GM18498 (cell line): ENCODE data around the gene TTLL8.

ENCODE experiments used
- ATAC-seq: cut with Tn5 transposase; IDR thresholded peaks from one replicate; pipeline ENCODE4 v1.9.1; 2021; ENCODE audit warnings: mild to moderate bottlenecking, moderate library complexity; ENCODE audit not compliant: unreplicated experiment

TTLL8 gene

DNA sequence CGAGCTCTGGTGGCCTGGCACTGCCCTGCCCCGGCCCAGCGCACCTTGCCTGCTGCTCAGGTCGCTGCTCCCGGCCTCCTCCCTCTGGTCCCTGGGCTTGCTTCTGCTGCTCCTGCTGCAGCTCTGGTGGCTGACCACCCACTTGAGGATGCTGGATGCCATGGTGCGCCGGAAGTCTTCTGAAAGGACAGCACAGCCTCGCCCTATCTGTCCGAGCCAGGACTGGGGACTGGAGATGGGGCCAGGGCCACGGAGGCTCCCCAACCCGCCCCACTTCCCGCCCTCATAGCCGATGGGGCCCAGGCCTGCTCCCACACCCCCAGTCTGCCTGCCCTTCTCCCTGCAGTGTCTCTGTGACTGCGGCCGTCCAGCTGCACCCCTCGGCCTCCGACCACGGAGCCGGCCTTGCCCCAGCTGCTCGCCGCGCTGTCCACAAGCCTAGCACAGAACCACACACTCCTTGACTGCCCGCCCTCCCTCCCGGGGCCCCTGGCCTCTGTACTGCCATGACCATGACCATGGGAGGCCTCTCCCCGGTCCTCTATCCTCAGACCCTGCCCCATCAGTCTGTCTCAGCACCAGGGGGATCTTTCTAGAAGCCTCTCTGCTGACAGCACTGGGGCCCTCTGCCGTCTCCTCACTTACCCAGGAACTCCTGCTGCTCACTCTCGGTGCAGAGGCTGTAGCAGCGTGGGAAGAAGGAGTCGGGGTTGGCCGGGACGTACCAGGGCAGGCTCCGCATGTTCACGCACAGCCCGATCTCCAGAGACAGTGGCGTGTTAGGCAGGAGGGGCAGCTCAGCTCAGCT is 12.7 kb downstream of the TTLL8 start:
- no peak for ATAC-seq

DNA sequence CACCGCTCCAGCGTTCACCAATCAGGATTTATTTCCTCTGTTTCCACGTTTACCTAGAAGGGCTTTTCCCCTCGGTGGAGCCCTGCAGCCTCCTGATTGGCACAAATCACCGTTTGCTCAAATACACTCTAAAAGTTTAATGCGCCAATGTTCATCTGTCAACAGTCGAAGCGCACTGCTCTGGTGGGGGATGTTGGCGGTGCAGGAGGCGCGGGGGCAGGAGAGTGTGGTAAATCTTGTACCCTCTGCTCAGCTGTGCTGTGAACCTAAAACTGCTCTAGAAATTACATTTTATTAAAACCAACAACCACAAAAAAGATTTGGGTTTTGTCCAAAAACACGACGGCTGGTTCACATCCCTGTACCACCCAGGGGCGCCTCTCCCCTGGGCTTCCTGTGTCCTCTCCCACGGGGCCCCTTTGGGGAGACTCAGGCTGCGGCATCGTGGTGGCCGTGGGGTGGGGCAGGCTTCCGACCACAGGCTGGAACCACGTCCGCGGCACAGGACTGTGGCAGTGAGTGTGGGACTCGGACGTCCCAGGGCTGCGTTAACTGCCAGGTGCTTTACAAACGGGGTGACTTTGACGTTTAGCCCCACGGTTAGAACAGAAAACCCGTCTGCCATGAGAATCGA is 13.5 kb downstream of the TTLL8 start:
- ATAC-seq = no peak

DNA sequence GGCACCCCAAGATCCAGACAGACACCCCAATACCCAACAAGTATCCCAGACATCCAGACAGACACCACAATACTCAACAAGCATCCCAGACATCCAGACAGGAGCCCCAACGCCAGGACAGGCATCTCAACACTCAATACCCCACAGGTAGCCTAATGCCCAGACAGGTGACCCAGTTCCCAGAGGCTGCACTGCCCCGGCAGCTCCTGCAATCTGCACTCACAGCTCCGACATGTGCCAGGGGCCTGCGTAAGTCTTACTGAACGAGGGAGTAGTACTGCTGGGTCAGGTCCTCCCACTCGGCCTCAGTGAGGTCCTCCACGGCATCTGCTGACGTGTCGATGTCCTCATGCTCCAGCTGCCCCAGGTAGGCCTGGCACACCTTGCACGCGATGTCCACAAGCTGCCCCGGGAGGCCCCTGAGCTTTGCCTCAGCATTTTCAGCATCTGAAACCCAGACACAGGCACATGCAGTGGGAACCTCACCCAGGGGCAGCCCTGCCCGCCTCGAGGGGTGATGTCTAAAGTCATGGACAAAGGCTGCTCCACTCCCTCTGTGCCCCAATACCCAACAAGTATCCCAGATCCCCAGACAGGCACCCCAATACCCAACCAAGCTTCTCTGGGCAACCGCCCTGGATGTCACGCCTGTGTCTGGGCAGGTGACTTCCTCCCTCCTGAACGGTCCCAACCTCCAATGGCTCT is 16.6 kb downstream of the TTLL8 start:
- ATAC-seq = no peak

DNA sequence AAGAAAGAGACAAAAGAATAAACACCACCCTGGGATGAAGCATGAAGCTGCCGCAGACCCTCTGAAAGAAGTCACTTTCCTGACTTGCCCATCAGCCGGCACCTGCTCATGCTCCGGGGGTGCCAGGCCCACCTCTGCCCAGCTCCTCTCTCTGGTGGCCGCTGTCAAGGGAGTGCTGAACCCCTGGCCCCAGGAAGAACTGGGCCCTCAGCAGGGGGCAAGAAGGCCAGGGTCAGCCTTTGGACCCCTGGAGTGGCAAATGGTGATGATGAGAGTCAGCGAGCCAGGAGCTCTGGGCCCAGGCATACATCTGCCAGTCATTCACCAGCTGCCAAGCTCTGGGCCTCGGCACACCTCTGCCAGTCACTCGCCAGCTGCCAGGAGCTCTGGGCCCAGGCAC is 17.4 kb downstream of the TTLL8 start:
- no peak for ATAC-seq

DNA sequence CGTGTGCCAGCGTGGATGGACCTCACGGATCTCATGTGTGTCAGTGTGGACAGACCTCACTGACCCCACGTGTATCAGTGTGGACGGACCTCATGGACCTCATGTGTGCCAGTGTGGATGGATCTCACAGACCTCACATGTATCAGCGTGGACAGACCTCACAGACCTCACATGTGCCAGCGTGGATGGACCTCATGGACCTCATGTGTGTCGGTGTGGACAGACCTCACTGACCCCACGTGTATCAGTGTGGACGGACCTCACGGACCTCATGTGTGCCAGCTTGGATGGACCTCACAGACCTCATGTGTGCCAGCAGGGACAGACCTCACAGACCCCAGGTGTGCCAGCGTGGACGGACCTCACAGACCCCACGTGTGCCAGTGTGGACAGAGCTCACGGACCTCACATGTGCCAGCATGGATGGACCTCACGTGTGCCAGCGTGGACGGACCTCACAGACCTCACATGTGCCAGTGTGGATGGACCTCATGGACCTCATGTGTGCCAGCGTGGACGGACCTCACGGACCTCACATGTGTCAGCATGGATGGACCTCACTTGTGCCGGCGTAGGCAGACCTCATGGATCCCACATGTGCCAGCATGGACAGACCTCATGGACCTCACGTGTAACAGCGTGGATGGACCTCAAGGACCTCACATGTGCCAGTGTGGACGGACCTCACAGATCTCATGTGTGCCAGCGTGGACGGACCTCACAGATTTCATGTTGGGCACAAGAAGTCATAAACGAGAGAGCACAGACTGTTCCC is 18.2 kb downstream of the TTLL8 start:
- ATAC-seq = no peak

DNA sequence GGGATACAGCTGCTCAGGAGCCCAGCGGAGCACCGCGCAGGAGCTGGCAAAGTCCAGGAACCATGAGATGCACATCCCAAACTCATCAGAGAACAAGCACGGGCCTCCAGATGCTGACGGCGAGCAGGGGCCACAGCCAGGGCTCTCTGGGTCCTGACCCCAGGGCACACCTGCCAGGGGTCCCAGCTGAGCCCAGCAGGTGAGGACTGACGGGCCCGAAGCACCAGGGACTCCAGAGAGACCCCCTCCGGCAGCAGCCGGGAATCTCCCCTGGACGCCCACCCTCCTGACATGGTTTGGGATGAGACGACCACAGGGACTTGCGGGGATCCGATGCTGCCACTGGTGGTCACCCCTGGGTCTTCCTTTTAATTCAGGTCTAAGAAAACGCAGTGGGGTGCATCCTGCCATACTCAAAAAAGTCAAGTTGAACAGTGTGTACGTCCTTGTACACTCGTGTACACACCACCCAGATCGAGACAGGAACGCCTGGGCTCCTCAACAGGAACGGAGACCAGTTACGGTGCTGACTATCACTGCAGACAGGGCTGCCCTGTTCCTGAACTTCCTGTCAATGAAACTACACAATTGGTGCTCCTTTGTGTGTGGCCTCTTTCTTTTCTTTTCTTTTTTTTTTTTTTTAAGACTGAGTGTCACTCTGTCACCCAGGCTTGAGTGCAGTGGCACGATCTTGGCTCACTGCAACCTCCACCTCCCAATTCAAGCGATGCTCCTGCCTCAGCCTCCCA is 21.9 kb downstream of the TTLL8 start:
- no peak for ATAC-seq

DNA sequence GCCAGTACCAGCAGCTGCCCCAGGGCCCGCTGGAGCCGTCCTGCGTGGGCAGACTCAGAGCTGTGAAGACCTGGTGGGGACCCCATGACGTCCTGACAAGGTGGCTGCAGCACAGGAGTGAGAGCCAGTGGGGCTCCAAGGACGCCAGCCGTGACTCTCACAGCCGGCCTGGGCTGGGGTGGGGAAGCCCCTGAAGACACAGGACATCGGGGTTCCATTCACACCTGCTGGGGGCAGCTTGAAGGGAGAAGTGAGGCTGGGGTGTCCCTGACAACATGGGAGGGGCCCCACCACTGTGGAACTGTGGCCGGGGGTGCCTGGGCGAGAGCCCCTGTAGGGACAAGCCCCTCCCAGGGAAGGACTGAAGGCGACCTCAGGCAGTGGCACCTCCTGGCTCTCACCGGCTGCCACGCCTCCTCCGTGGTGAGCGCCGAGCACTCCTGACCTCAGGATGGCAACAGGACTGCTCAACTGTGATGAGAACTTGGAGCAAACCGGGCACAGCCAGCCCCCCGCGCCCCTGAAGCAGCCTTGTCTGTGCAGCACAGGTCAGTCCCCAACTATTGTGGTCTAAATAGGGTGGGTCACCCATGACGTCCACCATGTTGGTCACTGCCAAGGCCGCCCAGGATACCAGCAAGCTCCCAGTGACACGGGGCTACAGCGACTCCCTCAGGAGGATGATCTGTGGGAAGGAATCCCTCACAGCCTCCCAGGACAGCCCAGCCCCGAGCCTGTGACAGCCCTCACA is 22.8 kb downstream of the TTLL8 start:
- no peak for ATAC-seq

DNA sequence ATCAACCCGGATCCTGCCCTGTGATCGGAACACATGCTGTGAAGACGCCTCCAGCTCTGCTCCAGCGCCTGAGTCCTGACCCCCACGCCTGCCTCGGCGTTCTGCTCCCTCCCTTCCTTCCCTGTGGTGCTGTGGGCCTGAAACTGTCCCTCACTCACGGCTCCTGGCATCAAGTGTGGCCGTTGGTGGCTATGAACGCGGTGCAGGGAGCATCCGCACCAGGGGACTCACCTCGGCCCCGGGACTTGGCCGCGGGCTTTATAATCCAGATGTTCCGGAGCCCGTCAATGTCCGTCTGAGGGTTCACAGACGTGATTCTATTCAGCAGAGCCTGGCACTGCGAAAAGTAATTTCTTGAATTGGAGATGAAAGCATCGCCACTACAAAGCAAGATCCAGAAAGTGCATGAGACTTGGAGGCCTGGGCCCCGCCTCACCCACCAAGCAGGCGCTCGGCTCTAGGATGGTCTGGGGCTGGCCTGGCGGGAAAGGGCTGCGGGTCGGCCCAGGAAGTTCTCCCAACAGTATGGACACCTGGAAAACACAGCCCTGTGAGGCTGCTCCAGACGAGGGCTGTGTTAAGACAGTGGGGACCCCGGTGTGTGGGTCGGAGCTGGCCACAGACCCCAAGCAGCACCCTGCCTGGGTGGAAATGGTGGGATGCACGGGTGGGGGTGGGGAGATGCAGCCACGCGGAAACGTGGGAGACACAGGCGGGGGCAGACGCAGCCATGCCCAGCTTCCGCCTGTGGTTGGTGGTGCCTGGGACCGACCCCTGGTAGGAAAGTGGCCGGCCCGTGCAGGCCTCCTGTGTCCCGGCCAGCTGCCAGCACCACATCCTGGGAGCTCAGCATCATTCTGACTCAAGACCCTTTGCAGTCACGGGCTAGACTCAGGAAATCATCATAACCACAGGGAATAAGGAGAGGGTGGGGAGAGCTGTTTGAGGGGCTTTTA is 23.7 kb downstream of the TTLL8 start:
- ATAC-seq = no peak

DNA sequence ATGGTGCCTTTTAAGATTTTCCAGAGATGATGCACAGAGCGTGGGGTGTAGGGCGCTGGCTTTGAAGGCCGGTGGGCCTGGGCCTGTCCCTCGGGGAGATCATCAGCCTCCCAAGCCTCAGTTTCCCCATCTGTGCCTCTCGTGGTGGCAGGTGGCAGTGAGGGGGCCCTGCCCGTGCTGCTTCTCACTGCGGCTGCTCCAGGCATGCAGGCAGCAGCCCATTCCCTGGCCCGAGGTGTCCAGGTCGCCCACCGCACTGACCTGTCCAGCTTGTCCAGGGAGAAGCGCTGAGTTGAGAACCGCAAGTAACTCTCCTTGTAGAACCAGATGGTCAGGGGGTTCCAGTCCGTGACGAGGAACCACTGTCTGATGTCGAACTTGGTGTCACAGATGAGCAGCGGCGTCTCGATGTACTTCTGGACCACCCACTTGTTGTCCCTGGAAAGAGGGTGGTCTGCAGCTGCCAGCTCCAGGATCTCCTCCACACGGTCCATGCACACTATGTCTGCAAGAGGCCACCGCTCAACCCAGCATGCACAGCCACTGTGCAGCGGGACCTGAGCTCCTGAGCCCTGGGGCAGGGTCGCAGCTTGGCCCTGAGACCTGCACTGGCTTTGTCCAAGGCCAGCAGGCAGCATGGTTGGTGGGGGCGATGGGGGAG is 25.0 kb downstream of the TTLL8 start:
- ATAC-seq = no peak

DNA sequence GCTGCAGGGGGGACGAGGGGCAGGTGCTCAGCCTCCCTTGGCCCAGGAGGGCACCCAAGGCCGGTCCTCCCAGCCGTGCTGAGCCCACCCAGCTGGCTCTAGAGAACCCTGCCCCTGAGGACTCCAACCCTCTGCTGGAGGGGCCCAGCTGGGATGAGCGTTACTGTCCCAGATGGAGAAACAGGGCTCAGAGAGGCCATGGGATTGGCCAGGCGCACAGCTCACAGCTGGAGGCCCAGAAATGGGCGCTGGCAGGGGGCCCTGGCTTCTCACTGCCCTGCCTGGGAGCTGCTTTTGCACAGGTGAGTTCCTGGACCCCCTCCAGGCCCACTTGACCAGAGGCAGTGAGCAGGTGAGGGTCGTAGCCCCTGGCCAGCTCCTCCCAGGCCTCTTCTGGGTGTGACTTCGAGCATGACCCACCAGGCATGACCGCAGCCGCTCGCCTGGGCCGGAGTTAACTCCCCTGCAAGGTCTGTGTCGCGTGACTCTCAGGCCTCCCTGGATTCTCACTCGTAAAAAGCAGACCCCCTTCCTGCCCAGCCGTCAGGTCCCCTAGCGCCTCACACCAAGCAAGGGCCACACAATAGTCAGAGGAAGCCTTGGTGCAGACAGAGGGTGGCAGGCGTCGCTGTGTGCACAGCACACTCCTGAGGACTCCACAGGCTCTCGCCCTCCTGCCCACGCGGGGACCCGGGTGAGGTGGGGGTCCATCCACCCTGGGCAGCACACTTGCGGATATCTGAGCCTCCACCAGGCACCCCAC is 25.8 kb downstream of the TTLL8 start:
- ATAC-seq = no peak

DNA sequence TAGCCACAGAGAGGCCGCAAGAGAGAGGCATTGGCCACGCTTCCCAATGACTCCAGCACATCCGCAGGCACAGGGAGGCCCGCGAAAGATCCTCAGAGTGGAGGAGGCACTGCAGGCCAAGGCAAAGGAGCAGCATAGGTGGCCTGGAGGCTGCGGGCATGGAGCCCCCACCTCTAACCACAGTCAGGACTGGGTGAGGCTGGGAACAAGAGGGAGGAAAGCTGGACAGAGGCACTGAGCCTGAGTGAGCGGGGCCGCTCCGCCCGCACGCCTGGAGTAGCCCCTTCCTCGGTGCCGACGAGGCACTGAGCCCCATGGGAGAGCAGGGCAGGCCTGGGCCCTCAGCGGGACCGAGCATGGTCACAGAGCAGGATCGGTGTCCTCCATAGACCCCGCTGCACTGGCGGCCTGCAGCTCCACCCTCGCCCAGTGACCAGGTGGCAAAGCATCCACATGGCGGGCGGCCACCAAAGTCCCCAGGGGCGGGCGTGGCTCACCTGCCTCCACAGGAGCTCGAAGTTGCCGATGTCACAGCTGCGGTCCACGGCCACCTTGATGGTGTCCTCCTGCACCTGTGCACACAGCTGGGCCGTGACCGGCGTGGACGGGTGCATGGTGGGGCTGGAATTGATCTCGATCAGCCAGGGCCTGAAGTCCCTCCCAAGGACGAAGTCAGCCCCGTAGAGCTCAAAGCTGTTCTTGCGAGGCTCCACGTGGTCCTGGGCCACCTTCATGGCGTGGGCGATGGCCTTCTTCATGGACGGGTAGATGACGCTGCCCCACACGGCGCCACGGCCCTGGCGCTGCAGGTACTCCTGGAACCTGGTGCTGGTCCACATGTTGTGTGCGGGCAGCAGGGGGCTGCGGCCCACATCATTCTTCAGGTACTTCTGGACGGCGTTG is 26.7 kb downstream of the TTLL8 start:
- ATAC-seq = no peak

DNA sequence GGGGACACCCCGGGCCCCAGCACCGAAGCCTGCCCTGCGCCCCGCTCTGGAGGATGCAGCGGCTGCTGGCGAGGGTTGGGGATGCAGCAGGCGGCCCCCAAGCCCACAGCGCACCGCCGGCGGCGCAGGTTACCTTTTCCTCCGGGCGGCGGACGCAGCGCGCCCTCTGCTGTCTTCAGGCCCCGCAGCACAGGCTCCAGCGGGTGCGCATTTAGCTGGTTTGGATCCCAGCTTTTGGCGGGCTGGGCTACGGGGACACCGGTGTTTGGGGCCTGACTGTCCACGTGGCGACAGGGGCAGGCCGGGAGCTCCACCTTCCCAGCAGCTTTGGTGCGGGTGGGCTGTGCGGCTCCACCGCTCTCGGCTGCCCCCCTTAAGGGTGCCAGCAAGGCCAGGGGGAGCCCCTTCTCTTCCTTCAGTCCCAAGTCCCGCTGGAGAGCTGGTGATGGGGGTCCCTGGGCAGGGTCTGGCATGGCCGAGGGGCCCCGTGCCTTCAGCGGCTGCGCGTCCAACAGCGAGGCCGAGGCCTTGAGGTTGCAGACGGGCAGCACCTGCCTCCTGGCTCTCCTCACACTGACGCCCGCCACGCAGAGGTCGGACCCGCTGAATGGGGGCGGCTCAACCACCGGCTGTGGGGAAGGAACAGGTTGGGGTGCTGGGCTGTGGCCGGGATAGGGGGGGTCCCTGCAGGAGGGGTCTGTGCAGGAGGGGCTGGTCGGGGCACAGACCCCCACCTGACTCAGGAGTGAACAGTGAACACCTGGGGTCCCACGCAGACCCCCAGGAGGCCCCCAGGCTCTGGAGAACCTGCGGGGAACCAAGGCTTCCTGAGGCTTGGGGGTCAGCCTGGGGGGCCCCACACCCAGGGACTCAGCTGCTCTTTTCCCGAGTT is 27.6 kb downstream of the TTLL8 start:
- no peak for ATAC-seq

DNA sequence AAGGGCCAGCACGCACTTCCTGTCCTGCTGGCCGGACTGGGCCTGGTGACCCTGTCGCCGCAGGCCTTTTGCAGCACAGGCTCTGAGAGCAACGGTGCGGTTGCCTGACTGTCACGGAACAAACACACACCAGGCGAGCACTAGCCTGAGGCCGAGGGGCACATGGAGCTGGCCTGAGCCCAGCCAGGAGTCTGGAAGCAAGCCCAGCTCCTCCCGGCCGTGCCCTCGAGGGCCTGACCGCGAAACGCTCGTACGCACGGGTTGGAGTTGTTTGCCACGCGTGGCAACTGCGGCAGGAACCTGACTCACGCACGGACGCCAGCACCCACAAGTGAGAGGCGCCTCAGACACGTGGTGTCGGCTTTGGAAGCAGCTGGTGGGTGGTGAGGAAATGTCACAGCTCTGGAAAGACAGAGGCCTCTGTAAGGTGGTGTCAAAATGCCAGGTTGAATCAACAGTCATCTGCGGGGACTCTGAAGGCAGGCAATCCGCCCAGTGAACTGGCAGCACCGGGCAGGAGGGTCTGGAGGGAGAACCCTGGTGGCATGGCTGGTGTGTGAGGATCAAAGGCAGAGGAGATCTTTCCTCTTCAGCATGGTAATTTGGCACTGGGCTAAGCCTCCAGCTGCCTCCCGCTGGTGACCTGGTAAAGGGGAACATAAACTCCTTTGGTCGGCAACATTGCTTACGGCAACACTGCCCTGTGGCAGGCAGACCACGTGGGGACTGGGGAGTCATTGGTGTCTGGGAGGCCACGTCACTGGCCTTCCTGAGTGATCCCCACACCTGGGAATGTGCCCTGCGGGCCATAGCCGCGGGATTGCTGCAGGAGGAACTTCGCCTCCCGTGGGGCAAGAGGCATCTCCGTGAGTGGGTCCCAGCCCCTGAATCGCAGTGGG is 30.2 kb downstream of the TTLL8 start:
- no peak for ATAC-seq

DNA sequence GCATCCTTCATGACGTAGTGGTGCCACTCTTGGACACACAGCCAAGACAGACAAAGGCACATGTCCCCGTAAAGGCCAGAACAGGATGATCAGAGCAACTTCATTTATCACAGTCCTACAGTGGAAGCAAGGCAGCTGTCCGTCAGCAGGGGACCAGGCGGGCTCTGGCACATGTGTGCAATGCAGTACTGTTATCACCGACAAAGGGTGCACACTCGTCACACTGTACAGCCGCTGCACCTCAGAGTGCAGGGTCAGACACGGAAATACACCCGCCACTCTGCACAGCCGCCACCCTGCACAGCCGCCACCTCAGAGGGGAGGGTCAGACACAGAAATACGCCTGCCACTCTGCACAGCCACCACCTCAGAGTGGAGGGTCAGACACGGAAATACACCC is 32.1 kb downstream of the TTLL8 start:
- ATAC-seq = no peak
